OCI-LY7 (cell line): ENCODE data around the gene USP32.
"Not testable (repeated sequence)": the region's sequence is repeated elsewhere in the genome, so short reads cannot be mapped to it uniquely, and the experiment has no call there.

Source experiments
- EZH2phosphoT487 ChIP-seq: fragments of 200-600 bp; sonication (generic); IDR thresholded peaks from 2 replicates; pipeline ENCODE4 v1.6.1; 2018; ENCODE audit warnings: low read depth, borderline replicate concordance, mild to moderate bottlenecking, mixed run types, antibody characterized with exemption, low read length, moderate library complexity, mixed read lengths
- TF ChIP-seq, protein P1 (sequence below): fragments of 200-600 bp; sonication (generic); conservative IDR thresholded peaks from 2 replicates; pipeline ENCODE4 v1.5.1; 2014; ENCODE audit warnings: mild to moderate bottlenecking, antibody characterized with exemption, low read length, moderate library complexity, mixed read lengths

DNA sequence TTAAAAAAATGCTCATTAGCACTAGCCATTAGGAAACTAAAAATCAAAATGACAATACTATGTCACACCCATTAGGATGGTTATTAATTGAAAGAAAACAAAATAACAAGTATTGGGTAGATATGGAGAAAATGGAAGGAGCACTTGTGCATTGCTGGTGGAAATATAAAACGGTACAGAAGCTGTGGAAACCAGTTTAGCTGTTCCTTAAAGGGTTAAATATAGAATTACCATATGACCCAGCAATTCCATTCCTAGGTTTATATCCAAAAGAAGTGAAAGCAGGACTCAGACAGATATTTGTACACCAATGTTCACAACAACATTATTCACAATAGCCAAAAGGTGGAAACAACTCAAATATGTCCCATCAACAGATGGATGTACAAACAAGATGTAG, 13.7 kb downstream of the USP32 start:
- TF ChIP-seq, protein P1, sequence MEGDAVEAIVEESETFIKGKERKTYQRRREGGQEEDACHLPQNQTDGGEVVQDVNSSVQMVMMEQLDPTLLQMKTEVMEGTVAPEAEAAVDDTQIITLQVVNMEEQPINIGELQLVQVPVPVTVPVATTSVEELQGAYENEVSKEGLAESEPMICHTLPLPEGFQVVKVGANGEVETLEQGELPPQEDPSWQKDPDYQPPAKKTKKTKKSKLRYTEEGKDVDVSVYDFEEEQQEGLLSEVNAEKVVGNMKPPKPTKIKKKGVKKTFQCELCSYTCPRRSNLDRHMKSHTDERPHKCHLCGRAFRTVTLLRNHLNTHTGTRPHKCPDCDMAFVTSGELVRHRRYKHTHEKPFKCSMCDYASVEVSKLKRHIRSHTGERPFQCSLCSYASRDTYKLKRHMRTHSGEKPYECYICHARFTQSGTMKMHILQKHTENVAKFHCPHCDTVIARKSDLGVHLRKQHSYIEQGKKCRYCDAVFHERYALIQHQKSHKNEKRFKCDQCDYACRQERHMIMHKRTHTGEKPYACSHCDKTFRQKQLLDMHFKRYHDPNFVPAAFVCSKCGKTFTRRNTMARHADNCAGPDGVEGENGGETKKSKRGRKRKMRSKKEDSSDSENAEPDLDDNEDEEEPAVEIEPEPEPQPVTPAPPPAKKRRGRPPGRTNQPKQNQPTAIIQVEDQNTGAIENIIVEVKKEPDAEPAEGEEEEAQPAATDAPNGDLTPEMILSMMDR = not testable (repeated sequence)
- TF ChIP-seq EZH2phosphoT487 = not testable (repeated sequence)
